Fibroblast of peridontal ligament (primary cell): ENCODE data around the gene MFAP2.
"Not testable (repeated sequence)": the region's sequence is repeated elsewhere in the genome, so short reads cannot be mapped to it uniquely, and the experiment has no call there.

Source experiments
- DNase-seq: peaks from one replicate; pipeline ENCODE4 v3.0.0-alpha.2; 2010; ENCODE audit errors: extremely low read depth

Gene MFAP2

DNA sequence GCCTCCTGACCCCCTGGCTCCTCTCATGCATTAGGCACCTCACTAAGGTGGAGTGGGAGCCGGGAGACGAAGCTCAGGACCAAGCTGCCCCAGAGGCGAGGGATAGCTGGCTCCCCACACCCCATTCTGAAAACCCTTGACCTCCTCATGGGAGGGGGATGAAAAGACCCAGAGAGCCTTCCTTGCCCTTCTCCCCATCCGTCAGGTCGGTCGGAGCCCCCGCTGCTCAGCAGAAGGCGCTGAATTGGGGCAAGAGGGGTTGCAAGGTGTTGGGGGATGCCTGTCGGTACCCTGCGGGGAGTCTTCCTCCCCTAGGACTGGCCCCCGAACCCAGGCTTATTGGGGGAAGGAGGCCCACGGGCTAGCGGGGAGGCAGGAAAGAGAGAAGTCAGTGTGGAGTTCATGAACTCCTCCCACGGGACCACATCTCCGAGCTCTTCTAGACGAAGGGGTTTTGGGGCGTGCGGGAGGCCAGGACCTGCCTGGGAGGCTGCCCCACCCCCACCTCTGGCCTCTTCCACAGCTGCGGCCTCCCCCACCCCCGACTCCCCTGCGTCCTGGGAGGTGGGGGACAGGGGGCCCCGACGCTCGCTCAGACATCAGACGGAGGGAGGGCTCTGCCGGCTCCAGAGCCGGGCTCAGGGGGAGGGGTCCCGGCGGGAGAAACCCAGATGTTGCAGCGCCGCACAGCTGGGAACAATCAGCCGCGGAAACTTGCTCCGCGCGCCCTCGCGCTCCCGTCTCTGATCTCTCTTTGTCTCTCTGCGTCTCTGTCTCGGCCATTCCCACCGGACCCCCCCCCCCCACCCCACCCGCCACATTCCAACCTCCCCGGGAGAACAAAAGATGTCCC is 719 bp downstream of the MFAP2 start:
- peak; percentile 46 for DNase-seq

DNA sequence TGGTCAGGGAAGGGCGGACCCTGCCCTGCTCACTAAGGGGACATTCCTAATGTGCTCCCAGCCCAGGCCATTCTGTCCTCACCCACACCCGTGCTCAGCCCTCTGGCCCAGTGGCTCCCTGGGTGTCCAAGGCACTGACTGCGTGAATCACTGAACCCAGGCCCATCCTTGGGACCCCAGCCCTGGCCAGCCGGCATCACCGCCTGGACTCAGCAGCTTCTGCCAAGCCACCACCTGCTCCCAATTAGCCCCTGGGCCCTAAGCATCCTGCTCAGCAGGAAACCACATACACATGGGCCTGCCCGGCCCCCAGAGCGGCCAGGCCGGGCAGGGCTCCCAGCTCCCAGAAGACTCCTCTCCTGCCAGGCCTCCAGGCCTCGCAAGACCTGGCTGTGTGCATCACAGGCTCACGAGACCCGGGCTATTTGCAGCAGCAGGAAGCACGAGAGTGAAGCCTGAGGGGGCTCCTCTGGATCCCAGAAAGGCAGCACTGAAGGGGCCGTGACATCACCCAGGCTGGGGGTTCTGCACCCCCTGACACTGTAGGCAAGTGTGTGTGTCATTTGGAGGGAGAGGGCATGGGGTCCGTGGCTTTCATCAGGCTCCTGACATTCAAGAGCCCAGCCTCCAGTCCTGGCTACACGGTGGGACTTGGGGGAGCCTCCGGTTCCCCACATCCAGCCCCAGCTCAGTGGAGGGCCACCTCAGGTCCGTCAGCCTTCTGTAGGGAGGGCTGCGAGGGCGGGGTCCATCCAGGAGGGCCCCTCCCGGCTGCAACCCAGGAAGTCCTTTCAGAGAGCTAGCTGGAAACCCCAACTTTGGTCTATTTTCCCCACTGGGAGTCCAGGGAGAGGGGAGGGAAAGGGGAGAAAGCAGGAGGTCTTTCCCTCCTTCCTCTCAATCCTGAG is 1.6 kb downstream of the MFAP2 start:
- peak; percentile 93 for DNase-seq

DNA sequence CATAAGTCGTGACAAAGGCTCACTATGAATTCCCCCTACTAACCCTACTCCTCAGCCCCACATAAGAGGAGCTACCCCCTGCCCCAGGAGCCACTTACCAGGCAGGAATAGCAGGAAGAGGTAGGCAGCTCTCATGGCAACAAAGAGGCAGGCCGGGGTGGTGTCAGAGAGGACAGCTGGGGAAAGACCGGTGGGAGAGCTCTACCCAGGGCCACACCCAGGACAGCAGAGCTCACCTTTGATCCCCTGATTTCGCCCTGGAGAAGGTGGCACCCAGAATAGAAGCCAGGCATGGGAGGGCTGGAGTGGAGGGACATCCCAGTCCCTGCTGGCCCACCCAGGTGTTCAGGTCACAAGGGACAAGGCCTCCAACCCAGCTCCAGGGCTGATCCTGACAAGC is 2.3 kb downstream of the MFAP2 start:
- no peak for DNase-seq

DNA sequence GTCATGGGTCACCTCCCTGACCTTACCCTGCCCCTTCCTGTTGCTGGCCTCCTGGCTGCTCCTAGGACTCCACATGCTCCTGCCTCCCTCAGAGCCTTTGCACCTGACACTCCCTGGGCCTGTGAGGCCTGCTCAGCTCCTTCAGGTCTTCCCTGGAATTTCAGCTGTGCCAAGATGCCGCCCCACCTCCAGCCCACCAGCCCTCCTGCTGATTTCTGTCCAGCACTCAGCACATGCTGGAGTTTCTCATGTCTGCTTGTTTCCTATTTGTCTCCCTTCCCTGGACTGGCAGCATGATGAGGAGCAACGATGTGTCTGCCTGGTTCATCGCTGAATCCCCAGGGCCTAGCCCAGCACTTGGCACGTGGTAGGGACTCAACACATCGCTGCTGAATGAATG is 3.0 kb downstream of the MFAP2 start:
- no peak for DNase-seq

DNA sequence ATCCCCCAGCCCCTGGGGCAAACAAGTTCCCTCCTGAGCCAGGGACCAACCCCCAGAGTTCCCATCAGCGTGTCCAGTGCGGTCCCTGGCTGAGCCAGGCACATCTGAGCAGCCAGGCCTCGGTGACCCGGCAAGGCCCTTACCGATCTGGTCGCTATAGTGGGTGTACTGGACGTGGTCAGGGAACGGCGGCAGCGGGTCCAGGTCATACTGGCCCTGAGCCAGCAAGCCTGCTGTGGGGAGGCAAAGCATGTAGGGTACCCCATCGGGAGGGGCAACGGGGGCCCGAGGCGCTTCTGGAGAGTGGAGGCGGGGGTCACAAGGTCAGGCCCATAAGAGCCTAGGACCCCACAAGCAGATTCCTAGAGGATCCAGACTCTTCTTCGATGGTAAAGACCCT is 3.5 kb downstream of the MFAP2 start:
- DNase-seq = no peak

DNA sequence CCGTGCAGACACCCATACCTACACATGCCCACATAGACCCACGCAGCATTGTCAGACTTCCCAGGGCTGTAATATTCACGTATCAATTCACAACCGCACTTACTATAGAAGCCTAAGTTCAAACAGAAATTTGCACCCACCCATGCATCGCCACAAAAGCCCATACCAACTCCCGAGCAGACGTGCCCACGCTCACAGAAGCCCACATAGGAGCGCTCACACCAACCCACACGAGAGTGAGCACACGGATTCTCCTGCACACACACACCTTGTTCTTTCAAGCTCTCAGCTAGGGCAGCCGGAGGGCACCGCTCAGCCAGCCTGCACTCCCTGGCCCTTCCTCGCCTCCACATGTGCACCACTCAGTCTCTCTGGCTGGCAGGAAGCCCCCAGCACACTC is 4.6 kb downstream of the MFAP2 start:
- no peak for DNase-seq

DNA sequence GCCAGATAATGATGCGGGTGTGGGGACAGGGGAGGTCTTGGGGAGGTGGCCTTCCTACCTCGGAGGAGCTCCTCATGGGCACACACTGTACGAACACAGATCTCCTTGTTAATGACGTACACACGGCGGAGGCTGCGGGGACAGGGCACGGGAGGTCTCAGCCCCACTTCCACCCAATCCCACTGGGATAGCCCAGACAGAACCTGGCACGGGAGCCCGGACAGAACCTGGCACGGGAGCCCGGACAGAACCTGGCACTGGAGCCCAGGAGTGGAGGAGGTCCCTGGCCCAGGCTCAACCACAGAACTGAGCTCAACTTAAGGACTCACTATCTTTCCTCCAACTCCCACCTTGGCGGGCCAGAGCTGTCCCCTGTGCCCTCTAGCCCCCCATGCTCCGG is 5.2 kb downstream of the MFAP2 start:
- DNase-seq = no peak

DNA sequence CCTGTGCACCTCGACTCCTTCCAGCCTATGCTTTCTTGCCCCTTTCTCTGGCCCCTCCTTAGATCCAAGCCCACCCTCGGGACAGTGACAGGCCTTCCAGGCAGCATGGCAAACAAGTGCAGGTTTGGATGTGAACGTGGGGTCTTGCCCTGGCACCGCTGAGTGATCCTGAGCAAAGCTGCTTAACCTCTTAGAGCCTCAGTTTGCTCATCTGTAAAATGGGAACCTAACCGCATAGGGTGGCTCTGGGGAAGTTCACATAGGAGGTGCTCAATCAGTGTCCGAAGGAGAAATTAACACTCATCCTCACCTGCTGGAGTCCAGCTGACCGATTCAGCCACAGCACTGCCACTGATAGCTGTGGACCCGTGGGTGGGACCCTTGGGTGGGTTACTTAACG is 7.2 kb downstream of the MFAP2 start:
- DNase-seq = no peak

DNA sequence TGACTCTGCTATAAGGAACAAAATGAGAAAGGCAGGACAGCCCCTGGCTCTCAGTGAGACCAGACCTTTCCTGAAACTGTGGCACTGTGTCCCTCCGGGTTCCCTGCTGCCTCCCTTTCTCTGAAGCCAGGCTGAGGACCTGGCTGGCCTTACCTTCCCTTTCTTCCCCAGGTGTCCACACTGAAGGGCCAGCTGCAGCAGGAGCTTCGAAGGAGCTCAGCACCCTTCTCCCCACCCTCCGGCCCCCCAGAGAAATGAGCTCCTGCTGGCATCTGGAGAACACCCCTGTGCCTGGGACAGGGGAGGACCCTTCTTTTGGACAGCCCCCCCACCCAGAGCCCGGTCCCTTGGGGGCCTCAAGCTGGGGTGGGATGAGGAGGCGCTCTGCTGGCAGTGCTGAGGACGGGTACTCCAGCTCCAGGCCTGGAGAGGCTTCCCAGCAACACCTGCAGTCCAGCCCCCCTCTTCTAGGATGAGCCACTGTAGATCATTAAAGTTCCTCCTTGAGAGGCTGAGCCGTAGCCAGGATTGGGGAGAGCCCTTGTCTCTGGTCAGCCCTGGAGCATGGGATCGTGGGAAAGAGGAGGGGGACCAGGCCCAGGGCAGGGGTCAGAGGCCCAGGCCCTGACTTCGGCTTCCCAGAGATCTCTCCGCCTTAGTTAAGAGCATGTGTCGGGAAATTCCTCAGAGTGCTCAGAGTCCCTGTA is 8.1 kb downstream of the MFAP2 start:
- DNase-seq = no peak

DNA sequence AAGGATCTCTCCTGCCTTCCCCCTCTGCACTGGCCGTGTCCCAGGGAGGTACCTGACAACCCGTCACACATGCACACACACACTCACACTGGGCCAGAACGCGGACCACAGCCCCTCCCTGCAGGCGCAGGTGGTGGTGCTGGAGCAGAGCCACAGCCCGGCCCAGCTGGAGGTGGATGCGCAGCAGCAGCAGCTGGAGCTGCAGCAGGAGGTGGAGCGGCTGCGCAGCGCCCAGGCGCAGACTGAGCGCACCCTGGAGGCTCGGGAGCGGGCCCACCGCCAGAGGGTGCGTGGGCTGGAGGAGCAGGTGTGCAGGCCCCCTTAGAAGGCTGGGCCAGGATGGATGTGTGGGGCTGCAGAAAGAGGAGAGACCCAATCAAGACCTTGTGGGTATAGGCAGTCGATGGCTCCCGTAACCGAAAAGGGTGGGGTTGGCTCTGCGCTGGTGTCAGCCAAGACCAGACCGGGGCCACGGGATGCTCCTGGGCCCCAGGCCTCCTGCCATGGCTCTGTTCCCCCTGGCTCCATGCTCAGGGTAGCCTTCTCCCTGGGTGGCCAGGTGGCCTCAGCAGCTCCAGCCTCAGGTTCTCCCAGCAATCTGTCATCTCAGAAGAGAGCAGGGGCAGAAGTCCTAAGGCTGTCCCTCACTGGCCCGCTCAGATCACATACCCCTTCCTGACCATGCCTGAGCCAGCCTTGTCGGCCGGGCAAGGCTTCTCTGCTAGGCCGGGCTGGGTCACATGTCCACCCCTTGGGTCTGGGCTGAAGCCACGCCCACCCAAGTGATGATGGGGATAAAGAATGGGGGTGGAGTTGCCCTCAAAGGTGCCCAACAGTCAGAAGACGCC is 8.9 kb downstream of the MFAP2 start:
- peak; percentile 38 for DNase-seq

DNA sequence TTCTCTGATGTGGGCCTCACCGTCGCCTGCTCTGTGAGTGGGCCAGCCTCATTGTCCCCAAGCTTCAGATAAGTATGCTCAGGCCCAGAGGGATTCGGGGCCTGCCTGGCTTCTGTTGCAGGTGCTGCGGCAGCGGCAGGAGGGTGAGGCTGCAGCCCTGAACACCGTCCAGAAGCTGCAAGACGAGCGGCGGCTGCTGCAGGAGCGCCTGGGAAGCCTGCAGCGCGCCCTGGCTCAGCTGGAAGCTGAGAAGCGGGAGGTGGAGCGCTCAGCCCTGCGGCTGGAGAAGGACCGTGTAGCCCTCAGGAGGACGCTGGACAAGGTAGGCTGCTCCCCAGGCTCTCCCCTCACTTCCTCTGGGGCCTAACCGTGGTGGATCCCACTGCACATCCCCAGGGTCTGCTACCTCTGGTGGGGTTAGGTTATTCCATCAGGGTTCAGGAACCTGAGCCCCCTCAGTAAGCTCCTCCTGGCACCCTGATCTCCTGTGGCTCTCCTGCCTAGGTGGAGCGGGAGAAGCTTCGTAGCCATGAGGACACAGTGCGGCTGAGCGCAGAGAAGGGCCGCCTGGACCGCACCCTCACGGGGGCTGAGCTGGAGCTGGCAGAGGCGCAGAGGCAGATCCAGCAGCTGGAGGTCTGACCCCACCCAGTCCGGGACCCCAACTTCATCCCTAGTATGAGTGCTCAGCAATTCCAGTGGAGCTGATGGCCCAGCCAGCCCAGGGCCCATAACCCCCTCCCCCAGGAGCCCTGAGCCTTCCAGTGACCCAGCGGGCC is 10.1 kb downstream of the MFAP2 start:
- no peak for DNase-seq

DNA sequence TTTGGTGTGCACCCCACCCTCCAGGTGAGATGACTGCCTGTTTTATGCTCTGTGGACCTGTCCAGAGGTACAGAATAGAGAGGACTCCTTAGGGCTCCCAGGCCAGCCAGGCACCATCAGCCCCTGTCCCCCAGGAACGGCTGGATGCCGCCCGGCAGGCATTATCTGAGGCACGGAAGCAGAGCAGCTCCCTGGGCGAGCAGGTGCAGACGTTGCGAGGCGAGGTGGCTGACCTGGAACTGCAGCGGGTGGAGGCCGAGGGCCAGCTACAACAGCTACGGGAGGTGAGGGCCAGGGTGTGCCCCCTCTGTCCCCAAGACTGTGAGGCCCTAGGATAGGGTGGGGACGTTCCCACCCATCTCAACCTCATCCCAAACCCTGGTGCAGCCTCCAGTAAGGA is 10.8 kb downstream of the MFAP2 start:
- no peak for DNase-seq

DNA sequence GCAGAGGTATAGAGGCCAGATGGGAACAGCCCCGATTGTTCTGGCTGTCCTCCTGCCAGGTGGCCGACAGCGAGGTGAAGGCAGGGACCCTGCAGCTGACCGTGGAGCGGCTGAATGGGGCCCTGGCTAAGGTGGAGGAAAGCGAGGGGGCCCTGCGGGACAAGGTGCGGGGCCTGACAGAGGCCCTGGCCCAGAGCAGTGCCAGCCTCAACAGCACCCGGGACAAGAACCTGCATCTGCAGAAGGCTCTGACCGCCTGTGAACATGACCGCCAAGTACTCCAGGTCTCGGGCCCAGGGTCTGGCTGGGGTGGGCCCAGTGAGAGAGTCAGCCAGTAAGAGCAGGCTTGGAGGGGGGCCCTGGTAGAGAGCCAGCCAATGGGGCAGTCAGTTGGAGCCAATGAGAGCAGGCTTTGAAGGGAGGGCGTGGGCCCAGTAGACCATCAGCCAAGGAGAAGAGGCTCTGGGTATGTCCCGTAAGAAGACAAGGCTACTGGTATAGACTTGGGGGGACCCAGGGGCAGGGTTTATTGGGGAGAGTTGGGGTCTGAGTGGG is 11.3 kb downstream of the MFAP2 start:
- no peak for DNase-seq

DNA sequence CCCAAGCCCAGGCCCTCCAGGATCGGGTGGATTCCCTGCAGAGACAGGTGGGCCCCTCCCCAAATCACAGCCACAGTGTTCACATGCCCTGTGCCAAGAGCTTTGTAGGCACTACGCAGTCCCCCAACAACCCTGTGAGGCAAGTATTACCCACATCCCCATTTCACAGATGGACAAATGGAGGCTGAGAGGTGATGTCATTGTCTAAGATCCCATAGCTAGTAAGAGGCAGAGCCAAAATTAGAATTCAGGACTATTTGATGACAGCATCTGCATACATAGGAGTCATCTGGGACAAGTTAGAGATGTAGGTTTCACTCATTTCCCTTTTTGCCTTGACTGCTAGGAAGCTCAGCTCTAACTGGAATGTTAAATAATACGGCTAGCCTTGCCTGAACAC is 12.0 kb downstream of the MFAP2 start:
- no peak for DNase-seq

DNA sequence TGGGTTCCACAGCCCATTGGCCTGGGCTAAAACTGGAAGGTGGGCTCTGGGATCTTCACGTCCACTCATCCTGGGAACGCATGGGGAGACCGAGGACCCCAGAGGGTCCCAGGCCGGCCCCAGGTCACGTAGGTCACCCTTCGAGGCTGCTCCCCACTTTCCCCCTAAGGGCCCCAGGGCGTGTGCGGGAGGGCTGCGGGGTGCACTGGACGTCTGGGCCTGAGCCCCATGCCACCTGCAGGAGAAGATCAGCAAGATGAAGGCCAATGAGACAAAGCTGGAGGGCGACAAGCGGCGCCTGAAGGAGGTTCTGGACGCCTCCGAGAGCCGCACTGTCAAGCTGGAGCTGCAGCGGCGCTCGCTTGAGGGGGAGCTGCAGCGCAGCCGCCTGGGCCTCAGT is 12.5 kb downstream of the MFAP2 start:
- DNase-seq = no peak

DNA sequence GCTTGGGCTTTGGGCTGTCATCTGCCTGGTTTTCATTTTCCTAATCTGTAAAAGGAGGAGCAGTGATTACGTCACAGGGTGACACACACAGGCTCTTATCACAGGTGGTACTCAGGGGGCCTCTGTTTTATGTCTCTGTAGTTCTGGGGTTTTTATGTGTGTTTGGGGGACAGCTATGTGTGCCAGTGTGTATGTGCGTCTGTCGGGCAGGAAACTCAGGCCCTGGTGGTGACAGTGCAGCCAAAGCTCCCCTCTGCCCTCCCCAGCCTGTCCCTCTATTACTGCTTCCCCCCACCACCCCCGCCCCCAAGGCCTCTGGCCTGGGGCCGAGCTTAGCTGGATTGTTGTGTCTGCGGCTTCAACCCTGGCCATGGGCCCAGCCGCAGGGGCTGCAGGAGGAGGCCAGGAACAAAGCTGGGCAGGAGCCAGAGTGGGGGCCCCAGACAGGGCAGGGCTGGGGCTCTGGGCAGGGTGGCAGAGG is 13.3 kb downstream of the MFAP2 start:
- DNase-seq = peak; percentile 40

DNA sequence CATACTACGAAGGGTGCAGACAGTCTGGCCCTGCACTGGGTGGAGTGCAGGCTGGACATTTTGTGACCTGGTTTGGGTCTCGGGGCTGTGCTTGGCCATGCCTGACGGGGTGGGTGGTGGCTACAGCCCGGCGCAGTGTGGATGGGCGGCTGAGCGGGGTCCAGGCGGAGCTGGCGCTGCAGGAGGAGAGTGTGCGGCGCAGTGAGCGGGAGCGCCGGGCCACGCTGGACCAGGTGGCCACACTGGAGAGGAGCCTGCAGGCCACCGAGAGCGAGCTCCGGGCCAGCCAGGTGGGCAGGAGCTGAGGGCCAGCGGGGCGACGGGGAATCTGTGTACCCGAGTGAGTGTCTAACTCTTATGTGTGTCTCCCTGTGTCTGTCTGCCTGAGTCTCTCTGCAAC is 14.1 kb downstream of the MFAP2 start:
- no peak for DNase-seq

DNA sequence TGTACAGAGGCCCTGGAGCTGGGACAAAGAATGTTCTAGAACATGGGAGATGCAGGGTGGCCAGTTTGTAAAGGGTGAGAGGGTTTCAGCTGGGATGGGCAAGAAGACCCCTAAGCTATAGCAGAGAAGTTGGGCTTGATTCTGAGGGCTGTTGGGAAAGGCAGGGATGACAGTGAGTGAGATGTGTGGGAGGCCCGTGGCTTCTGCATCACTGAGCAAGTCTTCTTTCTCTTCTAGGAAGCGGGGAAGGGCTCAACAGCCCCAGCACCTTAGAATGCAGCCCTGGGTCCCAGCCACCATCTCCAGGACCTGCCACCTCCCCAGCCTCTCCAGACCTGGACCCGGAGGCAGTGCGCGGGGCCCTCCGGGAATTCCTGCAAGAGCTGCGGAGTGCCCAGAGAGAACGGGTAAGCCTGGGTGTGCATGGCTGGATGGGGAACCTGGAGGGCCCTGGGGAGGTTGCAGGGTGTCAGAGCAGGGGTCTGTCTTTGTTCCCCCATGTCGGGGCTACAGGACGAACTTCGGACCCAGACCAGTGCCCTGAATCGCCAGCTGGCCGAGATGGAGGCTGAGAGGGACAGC is 14.8 kb downstream of the MFAP2 start:
- no peak for DNase-seq

DNA sequence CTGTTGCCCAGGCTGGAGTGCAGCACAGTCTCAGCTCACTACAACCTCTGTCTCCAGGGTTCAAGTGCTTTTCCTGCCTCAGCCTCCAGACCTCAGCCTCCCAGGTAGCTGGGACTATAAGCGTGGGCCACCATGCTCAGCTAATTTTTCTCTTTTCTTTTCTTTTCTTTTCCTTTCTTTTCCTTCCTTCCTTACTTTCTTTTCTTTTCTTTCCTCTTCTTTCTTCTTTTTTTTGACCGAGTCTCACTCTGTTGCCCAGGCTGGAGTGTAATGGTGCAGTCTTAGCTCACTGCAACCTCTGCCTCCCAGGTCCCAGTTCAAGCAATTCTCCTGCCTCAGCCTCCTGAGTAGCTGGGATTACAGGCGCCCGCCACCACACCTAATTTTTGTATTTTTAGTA is 16.3 kb downstream of the MFAP2 start:
- DNase-seq = not testable (repeated sequence)
